Thymus (tissue), 11 donors: ENCODE data around the gene ASPN. TPM values are rescaled to one million over a fixed set of nuclear protein-coding genes. Genes with fewer than 3 reads are reported as not detected.
A peak's percentile ranks its signal among the peaks of the same experiment; 100 is the strongest.

Experiments used
- DNase-seq, 9 donors: peaks; one replicate each; pipeline ENCODE4 v3.0.0-alpha.2; 2013; ENCODE audit warnings: low spot score in 9 of 9, low read depth in 6 of 9, missing footprints in 1 of 9
- H3K27ac ChIP-seq, 2 donors: one replicate each; pipeline ENCODE4 v1.5.1; 2013; ENCODE audit warnings: control low read depth in 1 of 2, low read depth in 1 of 2, low read length in 1 of 2, mild to moderate bottlenecking in 1 of 2, moderate library complexity in 1 of 2
- H3K27me3 ChIP-seq, 2 donors: one replicate each; pipeline ENCODE4 v1.5.1; 2013; ENCODE audit warnings: low read length in 1 of 2; ENCODE audit not compliant: control insufficient read depth in 2 of 2, insufficient read depth in 1 of 2
- H3K36me3 ChIP-seq, 2 donors: one replicate each; pipeline ENCODE4 v1.5.1; 2013; ENCODE audit warnings: low read length in 1 of 2, mild to moderate bottlenecking in 1 of 2, moderate library complexity in 1 of 2; ENCODE audit not compliant: control insufficient read depth in 2 of 2, insufficient read depth in 2 of 2
- H3K4me1 ChIP-seq, 2 donors: one replicate each; pipeline ENCODE4 v1.5.1; 2013; ENCODE audit warnings: low read length in 2 of 2; ENCODE audit not compliant: control insufficient read depth in 2 of 2, insufficient read depth in 2 of 2
- H3K4me3 ChIP-seq, 2 donors: one replicate each; pipeline ENCODE4 v1.5.1; 2013; ENCODE audit warnings: low read length in 2 of 2, control low read depth in 1 of 2, mild to moderate bottlenecking in 1 of 2
- H3K9me3 ChIP-seq, 2 donors: one replicate each; pipeline ENCODE4 v1.5.1; 2013; ENCODE audit warnings: low read length in 1 of 2, mild to moderate bottlenecking in 1 of 2; ENCODE audit not compliant: control insufficient read depth in 2 of 2, insufficient read depth in 1 of 2
- WGBS: extraction: QIAGEN DNeasy Blood & Tissue Kit; methylation state at CpG from one replicate; pipeline ENCODE4 v1.1.7; 2013; 5-methylcytosine and 5-hydroxymethylcytosine counted together
- polyA plus RNA-seq: library from polyadenylated mRNA; stranded (reverse); fragments of 200-250 nt; gene quantifications from one replicate; pipeline ENCODE4 v1.2.3, GENCODE V29; 2013
- total RNA-seq: library from RNA; stranded (reverse); fragments of 120-200 nt; gene quantifications from one replicate; pipeline ENCODE4 v1.2.4, GENCODE V29; 2013
- donor health status: healthy.

The ASPN gene
- total and polyA plus RNA-seq, 2 donors = 3.9 to 9.8 TPM

DNA sequence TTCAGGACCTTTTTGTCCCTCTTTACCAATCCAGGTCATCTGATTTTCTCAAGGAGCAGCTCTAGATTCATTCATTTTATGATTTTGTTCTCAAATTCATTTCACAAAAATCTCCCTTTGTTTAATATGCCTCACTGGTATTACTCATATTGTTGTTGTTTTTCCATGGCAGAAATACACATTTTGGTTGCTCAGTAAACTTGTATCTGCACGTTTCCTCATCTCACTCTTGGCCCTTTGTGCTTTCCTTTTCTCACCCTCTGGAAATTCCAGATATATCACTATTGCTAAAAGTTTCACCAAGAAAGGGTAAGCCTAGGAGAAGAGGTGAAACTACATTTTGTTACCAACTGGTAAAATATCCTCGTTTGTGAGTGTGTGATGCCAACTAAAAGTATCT, 14.8 kb downstream of the ASPN start:
- Histone ChIP-seq H3K4me1 (no peaks in the 10 kb centered on the region), H3K9me3 (no peaks in the 10 kb centered on the region), H3K27ac (no peak overlapping the region), H3K4me3 (no peak overlapping the region), H3K36me3 (no peaks in the 10 kb centered on the region), H3K27me3 (no peaks in the 10 kb centered on the region)
- DNase-seq = no peak
- WGBS = 96% methylated on average over 2 of the region's 2 CpGs

DNA sequence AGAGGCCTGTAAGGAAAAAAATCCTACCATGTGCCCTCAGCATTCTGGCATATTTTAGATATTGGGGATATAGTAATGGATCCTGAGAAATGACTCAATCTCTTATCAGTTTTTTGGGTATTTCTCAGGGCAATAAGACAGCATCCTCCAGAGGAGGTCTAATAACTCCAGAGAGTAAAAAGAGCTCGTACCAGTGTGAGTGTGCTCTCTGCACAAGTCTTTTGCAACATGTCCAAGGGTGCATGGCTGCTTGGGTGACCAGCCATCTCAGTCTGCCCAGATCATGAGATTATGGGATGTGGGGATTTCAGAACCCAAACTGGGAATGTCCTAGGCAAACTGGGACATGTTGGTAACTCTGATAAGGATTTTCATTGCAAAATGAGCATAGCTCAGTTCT, 15.3 kb downstream of the ASPN start:
- Histone ChIP-seq H3K4me3 (no peak overlapping the region), H3K9me3 (no peaks in the 10 kb centered on the region), H3K27me3 (no peaks in the 10 kb centered on the region), H3K27ac (no peak overlapping the region), H3K4me1 (no peaks in the 10 kb centered on the region), H3K36me3 (no peaks in the 10 kb centered on the region)
- WGBS = 98% methylated on average over 1 of the region's 1 CpG
- DNase-seq = no peak

DNA sequence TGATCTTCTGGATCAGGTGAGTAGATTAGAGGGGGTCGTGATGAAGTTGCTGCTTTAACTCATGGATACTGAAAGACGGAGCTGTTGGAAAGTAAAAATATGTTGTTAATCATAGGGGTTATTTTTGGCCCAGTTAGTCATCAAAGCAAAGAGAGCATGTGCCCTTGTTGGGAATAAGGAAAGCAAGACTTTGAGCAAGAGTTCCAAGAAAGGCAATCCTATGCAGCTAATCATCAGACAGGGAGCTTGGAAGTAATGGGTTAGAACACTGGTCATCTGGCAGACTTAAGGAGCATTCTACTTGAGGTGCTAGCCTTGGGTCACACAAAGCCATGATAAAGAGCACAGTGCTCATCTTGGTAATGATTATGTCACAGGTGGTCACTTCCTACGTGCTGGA, 18.3 kb downstream of the ASPN start:
- Histone ChIP-seq H3K27ac (no peak overlapping the region), H3K4me1 (no peaks in the 10 kb centered on the region), H3K4me3 (no peak overlapping the region), H3K27me3 (no peaks in the 10 kb centered on the region), H3K36me3 (no peaks in the 10 kb centered on the region), H3K9me3 (no peaks in the 10 kb centered on the region)
- WGBS = 95% methylated on average over 3 of the region's 3 CpGs
- no peak for DNase-seq

DNA sequence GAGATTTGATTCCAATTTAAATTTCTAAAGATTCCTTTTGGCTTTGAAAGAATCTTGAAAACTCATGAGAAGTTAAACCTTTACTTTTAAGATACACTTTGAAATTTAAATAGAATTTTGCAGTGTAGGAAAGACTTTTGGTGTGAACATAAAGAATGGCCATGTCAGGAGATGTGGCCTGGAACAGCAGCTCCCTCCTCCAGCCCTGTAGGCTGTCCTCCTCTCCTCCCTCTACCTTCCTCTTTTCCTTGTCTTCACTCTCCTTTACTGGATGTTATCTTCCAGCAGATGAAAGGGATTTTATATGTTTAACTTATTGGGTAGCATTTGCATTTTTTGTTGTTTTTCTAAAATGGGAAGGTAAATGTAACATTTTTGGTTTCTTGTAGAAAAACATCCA, 18.9 kb downstream of the ASPN start:
- no peak for DNase-seq
- Histone ChIP-seq H3K4me3 (no peak overlapping the region), H3K27ac (no peak overlapping the region), H3K27me3 (no peaks in the 10 kb centered on the region), H3K4me1 (no peaks in the 10 kb centered on the region), H3K36me3 (no peaks in the 10 kb centered on the region), H3K9me3 (no peaks in the 10 kb centered on the region)

DNA sequence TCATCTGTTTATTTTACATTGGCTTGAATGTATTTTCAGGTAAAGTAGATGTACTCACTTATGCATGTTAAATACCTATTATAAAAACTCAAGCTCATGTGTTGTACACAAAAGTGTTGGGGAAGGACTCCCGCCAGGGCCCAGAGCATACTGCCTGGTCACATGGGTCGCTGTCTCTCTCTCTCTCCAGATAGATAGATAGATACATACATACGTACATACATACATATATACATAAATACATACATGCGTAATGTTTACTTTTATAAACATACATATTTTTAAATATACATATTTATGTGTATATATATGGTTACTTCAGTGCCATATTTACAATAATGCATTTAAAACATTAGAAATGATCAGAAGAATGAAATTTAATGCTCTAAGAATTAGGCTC, 24.7 kb downstream of the ASPN start:
- no peak for DNase-seq
- Histone ChIP-seq H3K36me3 (no peaks in the 10 kb centered on the region), H3K27me3 (no peaks in the 10 kb centered on the region), H3K9me3 (no peaks in the 10 kb centered on the region), H3K4me3 (no peak overlapping the region), H3K27ac (no peak overlapping the region), H3K4me1 (no peaks in the 10 kb centered on the region)
- 99% methylated on average over 4 of the region's 4 CpGs for WGBS

DNA sequence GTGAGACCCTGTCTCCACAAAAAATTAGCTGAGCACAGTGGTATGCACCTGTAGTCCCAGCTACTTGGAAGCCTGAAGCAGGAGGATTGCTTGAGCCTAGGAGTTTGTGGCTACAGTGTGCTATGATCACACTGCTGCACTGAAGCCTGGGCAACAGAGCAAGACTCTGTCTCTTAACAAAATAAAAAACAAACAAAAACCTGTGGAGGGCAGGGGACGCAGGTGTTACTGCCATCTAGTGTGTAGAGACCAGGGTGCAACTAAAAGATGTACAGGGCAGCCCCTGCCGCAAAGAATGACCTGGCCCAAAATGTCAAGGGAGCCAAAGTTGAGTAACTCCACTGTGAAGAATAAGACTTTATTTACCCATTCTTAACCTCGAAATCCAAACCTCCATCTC, 27.1 kb downstream of the ASPN start:
- no peak overlapping the region for H3K4me3 ChIP-seq
- H3K27me3 ChIP-seq = no peaks in the 10 kb centered on the region

DNA sequence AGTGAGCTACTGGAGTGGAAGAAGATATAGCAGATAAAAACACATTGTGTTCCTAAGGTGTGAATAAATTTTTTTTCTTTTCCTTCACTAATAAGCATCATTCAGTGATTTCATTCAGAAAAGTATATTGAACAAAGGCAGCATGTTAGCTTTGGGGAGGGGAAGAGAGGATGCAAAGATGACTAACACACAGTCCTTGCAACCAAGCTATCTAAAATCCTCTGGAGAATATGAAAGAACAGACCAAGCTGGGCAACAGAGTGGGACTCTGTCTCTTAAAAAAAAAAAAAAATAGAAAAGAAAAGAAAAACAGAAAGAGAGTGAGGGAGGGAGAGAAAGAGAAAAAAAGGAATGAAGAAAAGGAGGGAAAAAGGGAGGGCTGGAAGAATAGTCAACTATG, 35.8 kb downstream of the ASPN start:
- no peaks in the 10 kb centered on the region for H3K4me1 ChIP-seq
- H3K27me3 ChIP-seq = no peaks in the 10 kb centered on the region
- H3K9me3 ChIP-seq = no peaks in the 10 kb centered on the region
- no peak overlapping the region for H3K27ac ChIP-seq
- H3K36me3 ChIP-seq = no peaks in the 10 kb centered on the region
- no peak for DNase-seq
- H3K4me3 ChIP-seq = no peak overlapping the region

More for the DNA sequence above, 27.1 kb downstream of the ASPN start:
- 94% methylated on average over 3 of the region's 3 CpGs for WGBS
- no peaks in the 10 kb centered on the region for H3K9me3 ChIP-seq
- H3K4me1 ChIP-seq = no peaks in the 10 kb centered on the region
- DNase-seq = peak in 3 of 9 donors; percentile 4 to 18 (median 8)
- H3K27ac ChIP-seq = no peak overlapping the region
- no peaks in the 10 kb centered on the region for H3K36me3 ChIP-seq

DNA sequence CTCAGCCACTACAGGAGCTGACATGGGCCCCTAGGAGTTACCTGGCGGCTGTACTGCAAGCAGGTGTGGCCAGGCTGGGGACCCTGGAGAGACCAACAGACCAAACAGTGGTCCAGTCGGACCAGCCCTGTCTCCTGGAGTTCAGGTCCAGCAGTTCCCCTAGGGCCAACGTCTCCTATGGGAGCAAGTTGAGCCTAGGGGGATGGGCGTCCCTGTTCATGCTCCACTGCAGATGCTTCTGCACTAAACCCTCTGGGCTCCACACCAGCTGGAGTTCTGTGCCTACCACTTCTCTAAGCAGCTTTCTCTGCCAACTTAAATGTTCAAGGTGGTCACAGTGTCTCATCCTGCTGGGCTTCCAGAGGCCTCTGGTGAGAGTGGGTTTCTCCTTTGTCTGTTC, 37.5 kb downstream of the ASPN start:
- H3K4me3 ChIP-seq = no peak overlapping the region
- H3K4me1 ChIP-seq = no peaks in the 10 kb centered on the region
- no peaks in the 10 kb centered on the region for H3K27me3 ChIP-seq
- no peaks in the 10 kb centered on the region for H3K9me3 ChIP-seq
- no peak overlapping the region for H3K27ac ChIP-seq
- no peak for DNase-seq
- H3K36me3 ChIP-seq = no peaks in the 10 kb centered on the region
- WGBS = 90% methylated on average over 4 of the region's 4 CpGs

DNA sequence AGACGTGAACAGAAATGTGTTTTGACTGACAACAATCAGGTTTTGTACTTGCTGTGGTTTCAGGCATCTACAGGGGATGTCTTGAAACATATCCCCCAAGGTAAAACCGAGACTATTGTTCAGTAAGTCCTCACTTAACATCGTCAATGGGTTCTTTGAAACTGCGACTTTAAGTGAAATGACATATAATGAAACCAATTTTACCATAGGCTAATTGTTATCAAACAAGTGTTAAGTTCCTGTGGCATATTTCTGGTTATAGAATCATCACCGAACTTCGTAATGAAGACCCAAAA, 41.6 kb downstream of the ASPN start:
- H3K9me3 ChIP-seq = no peaks in the 10 kb centered on the region
- H3K36me3 ChIP-seq = no peaks in the 10 kb centered on the region
- H3K4me3 ChIP-seq = no peak overlapping the region
- no peaks in the 10 kb centered on the region for H3K27me3 ChIP-seq
- no peak overlapping the region for H3K27ac ChIP-seq
- no peak for DNase-seq
- WGBS = 96% methylated on average over 6 of the region's 6 CpGs
- H3K4me1 ChIP-seq = no peaks in the 10 kb centered on the region
